ENCODE measurements around the gene NUP85. TPM values are rescaled to one million over a fixed set of nuclear protein-coding genes. Genes with fewer than 3 reads are reported as not detected.

NUP85 gene, protein sequence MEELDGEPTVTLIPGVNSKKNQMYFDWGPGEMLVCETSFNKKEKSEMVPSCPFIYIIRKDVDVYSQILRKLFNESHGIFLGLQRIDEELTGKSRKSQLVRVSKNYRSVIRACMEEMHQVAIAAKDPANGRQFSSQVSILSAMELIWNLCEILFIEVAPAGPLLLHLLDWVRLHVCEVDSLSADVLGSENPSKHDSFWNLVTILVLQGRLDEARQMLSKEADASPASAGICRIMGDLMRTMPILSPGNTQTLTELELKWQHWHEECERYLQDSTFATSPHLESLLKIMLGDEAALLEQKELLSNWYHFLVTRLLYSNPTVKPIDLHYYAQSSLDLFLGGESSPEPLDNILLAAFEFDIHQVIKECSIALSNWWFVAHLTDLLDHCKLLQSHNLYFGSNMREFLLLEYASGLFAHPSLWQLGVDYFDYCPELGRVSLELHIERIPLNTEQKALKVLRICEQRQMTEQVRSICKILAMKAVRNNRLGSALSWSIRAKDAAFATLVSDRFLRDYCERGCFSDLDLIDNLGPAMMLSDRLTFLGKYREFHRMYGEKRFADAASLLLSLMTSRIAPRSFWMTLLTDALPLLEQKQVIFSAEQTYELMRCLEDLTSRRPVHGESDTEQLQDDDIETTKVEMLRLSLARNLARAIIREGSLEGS
- total RNA-seq: 100 to 1,000 TPM in 1 of 2 experiments, 10 to 100 TPM in 1; 92.7 to 101 TPM

DNA sequence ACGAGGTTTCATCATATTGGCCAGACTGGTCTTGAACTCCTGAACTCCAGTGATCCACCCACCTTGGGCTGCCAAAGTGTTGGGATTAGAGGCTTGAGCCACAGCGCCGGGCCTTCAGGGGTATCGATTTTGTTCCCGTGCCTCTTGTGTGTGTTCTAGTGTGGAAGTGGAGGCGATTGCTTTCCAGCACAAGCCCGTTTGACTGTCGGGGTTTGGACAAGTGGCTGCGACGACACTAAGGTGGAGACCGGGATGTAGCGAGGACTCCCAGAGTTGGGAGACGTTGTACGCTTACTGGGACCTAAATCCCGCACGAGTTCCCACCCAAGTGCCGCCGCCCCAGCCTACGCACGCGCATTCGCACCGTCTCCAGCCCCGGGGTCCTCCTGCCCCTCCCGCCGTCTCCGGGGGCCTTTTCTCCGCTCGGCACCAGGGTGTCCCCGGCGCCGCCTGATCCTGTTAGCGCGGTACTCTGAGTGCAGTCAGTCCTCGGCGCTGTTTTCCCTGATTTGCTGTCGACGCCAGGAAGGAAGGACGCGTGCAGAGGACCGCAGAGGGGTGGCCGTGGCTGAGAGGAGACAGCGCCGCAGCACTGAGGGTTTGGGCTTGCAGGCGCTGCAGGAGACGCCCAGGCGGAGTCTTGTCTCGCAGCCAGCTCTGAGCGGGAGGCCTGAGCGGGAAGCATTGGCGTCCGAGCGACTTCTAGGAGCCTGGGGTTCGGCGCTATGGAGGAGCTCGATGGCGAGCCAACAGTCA, at the start of gene NUP85:
Gene NUP85 (plus strand): TSS at position 643 of the 756 bp plus-strand sequence. CDS start 83 bp downstream, at position 726.

DNA sequence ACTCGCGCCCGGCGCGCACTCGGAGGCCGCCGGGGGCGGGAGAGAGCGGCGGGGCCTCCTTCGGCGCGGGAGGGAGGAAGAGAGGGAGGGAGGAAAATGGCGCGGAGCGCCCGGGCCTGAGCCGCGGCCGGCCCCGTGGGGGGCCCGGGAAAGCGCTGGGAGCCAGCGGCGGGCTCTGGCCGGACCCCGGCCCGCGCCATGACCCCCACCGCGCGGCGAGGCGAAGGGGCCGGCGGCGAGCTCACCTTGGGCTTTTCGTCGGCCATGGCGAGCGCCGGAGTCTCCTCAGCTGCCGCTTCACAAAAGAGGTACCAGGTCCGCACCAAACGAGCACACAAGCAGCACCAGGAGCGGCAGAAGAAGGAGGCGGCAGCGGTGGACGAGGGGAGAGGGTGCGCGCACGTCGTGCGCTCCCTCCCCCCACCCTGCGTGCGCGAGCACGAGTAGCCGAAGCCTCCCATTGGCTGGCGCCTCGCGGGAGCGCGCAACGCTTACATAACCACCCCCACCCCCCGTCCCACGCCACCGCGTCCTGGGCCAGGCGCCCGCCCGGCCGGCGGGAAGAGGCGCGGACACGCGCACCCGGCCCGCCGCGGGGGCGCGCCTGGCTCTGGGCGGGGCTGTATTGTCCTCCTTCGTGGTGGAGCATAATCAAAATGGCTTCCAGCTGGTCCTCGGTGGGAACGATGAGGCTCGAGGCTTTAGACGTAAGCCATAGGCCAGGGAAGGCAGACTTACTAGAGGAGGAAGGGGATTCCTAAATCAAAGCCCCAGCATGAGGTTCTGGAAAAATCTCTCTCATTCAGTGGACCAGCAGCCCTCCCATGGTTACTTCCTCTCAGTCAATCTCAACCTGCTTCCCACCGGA, 22.7 kb upstream of the NUP85 start, which contains the start of gene SUMO2:
Gene SUMO2 (minus strand): TSS at position 391 of the 868 bp plus-strand sequence. CDS start 125 bp downstream, at position 266.

DNA sequence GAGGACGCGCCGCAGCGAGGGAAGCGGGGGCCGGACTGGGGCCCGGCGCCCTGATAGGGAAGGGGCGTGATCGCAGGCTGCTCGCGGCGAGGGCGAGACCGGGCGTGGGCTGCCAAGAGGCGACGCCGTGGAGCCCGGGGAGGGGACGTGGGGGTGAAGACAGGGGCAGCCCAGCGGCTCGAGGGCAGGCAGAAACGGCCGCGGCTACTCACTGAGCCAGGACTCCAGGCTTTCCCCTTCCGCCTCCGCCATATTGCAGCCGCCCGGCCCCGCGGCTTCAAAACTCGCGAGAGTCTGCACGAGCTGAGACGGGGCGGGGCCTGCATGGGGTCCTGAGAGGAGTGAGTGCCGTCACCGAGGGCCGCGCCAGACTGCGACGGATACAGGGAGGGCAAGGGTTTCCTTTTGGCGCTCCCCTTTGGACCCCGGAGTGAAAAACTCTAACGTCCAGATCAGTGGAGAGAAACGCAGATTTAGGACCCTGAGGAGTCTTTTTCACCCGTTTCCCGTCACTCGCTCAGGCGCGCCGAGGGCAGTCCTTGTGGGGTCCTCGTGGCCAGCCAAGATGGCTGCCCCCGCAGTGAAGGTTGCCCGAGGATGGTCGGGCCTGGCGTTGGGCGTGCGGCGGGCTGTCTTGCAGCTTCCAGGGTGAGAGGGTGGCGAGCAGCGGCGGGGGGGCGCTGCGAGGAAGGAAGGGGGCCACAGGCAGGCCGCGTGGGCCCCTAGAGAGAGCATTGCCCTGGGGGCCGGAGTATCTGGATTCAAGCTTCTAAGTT, 56.0 kb downstream of the NUP85 start, which contains the start of the genes GGA3 and MRPS7:
Gene GGA3 (minus strand): TSS at position 271 of the 776 bp plus-strand sequence. CDS start 19 bp downstream, at position 252.
Gene MRPS7 (plus strand): TSS at position 544 of the 776 bp plus-strand sequence. CDS start 22 bp downstream, at position 566.

DNA sequence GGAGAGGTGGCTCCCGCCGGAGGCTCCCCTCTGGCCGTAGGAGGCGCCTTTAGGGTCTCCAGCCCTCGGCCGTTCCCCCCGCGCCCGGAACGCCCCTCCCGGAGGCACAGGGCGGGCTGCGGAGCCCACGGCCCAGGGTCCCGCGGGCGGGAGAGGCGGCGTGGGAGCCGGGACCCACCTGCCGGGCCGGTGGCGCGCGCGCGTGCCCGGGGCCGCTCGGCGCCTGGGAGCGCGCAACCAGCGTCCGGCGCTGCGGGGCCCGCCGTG, 65.4 kb downstream of the NUP85 start, which contains the start of gene MIF4GD:
Gene MIF4GD (minus strand): TSS at position 266 of the 267 bp plus-strand sequence. CDS start 1,036 bp downstream, outside the sequence.

Other genes with a start within 250 kb of the NUP85 start
- gene HID1, start 232.9 kb upstream of the NUP85 start, total RNA-seq: under 1 TPM; 0.58 to 0.79 TPM
- under 1 TPM; 0.28 to 0.41 TPM for gene CDR2L, start 218.0 kb upstream of the NUP85 start, total RNA-seq
- gene MRPL58, start 193.0 kb upstream of the NUP85 start, total RNA-seq: 10 to 100 TPM; 37.0 to 40.4 TPM
- 100 to 1,000 TPM; 234 to 239 TPM for gene ATP5PD, start 158.7 kb upstream of the NUP85 start, total RNA-seq
- 10 to 100 TPM; 19.0 to 20.5 TPM for gene KCTD2, start 158.5 kb upstream of the NUP85 start, total RNA-seq
- 10 to 100 TPM; 11.5 to 11.7 TPM for gene SLC16A5, start 117.7 kb upstream of the NUP85 start, total RNA-seq
- gene ARMC7, start 95.7 kb upstream of the NUP85 start, total RNA-seq: 10 to 100 TPM; 14.3 to 14.6 TPM
- 10 to 100 TPM; 63.3 to 68.0 TPM for gene NT5C, start 73.9 kb upstream of the NUP85 start, total RNA-seq
- 100 to 1,000 TPM; 161 TPM for gene JPT1, start 51.2 kb upstream of the NUP85 start, total RNA-seq
- gene SUMO2, start 22.7 kb upstream of the NUP85 start, total RNA-seq: 100 to 1,000 TPM; 445 to 461 TPM
- gene GGA3, start 55.9 kb downstream of the NUP85 start, total RNA-seq: 10 to 100 TPM; 77.2 to 80.8 TPM
- 10 to 100 TPM; 37.9 to 39.2 TPM for gene MRPS7, start 56.2 kb downstream of the NUP85 start, total RNA-seq
- gene MIF4GD, start 65.6 kb downstream of the NUP85 start, total RNA-seq: 10 to 100 TPM; 44.5 to 49.0 TPM
- 10 to 100 TPM; 21.1 to 24.2 TPM for gene SLC25A19, start 83.8 kb downstream of the NUP85 start, total RNA-seq
- gene GRB2, start 200.0 kb downstream of the NUP85 start, total RNA-seq: 100 to 1,000 TPM; 109 to 128 TPM

Data from activated naive CD4-positive, alpha-beta T cell treated with anti-CD3 and anti-CD28 coated beads, Interleukin-2, amount 10 ng/mL, durations not matched to agents 5 hours and 36 hours (primary cell).